Esophagus squamous epithelium (tissue), 5 donors: ENCODE data around the gene CYSLTR1. TPM values are rescaled to one million over a fixed set of nuclear protein-coding genes. Genes with fewer than 3 reads are reported as not detected.

Experiments used
- DNase-seq: peaks from one replicate; lab custom pipeline; 2025; lab: John Stamatoyannopoulos, UW
- H3K27ac ChIP-seq, 4 donors: fragments of 200-600 bp; sonication (generic); one replicate each; pipeline ENCODE4 v1.5.1; 2016 to 2019; ENCODE audit warnings: mild to moderate bottlenecking in 1 of 4
- H3K27me3 ChIP-seq, 4 donors: fragments of 200-600 bp; sonication (generic); 1 replicate in 3 of 4; 2 replicates in 1 of 4; pipeline versions ENCODE4 v1.5.1 to v1.6.0; 2017 to 2021; ENCODE audit warnings: antibody characterized with exemption in 1 of 4
- H3K36me3 ChIP-seq, 3 donors: fragments of 200-600 bp; sonication (generic); one replicate each; pipeline ENCODE4 v1.5.1; 2016 to 2019
- H3K4me1 ChIP-seq, 3 donors: fragments of 200-600 bp; sonication (generic); one replicate each; pipeline ENCODE4 v1.5.1; 2017 to 2019
- H3K4me3 ChIP-seq, 4 donors: fragments of 200-600 bp; sonication (generic); 1 replicate in 3 of 4; 2 replicates in 1 of 4; pipeline ENCODE4 v1.5.1; 2016 to 2019; ENCODE audit warnings: mild to moderate bottlenecking in 2 of 4, moderate library complexity in 1 of 4
- H3K9me3 ChIP-seq, 3 donors: fragments of 200-600 bp; sonication (generic); one replicate each; pipeline ENCODE4 v1.5.1; 2016 to 2019
- POLR2A ChIP-seq, 4 donors: fragments of 450-650 bp; IDR thresholded peaks; one replicate each; pipeline ENCODE4 v1.6.1; 2017; ENCODE audit warnings: antibody characterized with exemption in 4 of 4, mild to moderate bottlenecking in 4 of 4, moderate library complexity in 3 of 4
- WGBS, 2 donors: methylation state at CpG; one replicate each; pipeline ENCODE4 v1.1.5; 2018; 5-methylcytosine and 5-hydroxymethylcytosine counted together
- intact Hi-C: fragments of 100-400 bp; cut with DNase I; formaldehyde crosslinking; loops from one replicate; pipeline ENCODE4 v1.15.0; 2022
- total RNA-seq, 4 donors: library from RNA; depleted of rRNA; stranded (reverse); fragments of >200 nt; gene quantifications; one replicate each; pipeline ENCODE4 v1.1.0, GENCODE V29; 2016
- TF ChIP-seq, protein P1 (sequence below), 6 experiments: fragments of 450-650 bp in 4 of 6; fragments of 200-600 bp in 2 of 6; sonication (generic) in 2 of 6; IDR thresholded peaks; one replicate each; pipeline ENCODE4 v1.5.1; 2016 to 2019; ENCODE audit warnings: antibody characterized with exemption in 6 of 6, mild to moderate bottlenecking in 4 of 6, moderate library complexity in 4 of 6
- donor health status: DM: yes; HTN: yes; CAD: no.

The CYSLTR1 gene
- total RNA-seq, 4 donors from 2014 or later = 0.26 to 4.8 (median 0.85) TPM

DNA sequence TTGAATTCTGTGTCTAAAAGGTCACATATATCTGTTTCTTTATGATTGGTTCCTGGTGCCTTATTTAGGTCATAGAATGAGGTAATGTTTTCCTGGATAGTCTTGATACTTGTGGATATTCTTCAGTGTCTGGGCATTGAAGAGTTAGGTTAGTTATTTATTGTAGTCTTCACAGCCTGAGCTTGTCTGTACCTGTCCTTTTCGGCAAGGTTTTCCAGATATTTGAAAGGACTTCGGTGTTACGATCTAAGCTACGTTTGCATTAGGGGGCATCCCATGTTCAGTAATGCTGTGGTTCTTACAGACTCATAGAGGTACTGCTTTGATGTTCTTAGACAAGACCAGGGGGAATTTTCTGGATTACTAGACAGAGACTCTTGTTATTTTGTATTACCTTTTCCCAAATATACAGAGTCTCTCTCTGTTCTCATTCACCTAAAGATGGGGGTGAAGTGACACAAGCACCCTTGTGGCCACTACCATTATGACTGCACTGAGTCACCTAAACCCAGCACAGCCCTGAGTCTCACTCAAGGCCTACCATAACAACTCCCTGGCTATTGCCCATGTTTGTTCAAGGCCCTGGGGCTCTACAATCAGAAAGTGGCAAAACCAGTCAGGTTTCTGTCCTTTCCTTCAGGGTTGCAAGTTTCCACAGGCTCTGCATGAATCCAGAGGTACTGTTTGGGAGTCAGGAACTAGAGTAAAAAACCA, 30.1 kb upstream of the CYSLTR1 start:
- intact Hi-C loops = no loop called here
- WGBS, 2 donors = 40 to 48% methylated on average over 4 of the region's 4 CpGs
- Histone ChIP-seq H3K4me1 (peaks cover 0 to 12% (median 0%) of the 10 kb centered on the region in 3 donors), H3K4me3 (no peak overlapping the region), H3K27me3 (no peaks in the 10 kb centered on the region), H3K36me3 (no peaks in the 10 kb centered on the region), H3K9me3 (no peaks in the 10 kb centered on the region), H3K27ac (peak overlapping the region in 3 of 4 donors; percentile 66 to 72 (median 70))
- TF ChIP-seq POLR2A (IDR thresholded peaks at IDR 0.05) = no peak
- TF ChIP-seq, protein P1, sequence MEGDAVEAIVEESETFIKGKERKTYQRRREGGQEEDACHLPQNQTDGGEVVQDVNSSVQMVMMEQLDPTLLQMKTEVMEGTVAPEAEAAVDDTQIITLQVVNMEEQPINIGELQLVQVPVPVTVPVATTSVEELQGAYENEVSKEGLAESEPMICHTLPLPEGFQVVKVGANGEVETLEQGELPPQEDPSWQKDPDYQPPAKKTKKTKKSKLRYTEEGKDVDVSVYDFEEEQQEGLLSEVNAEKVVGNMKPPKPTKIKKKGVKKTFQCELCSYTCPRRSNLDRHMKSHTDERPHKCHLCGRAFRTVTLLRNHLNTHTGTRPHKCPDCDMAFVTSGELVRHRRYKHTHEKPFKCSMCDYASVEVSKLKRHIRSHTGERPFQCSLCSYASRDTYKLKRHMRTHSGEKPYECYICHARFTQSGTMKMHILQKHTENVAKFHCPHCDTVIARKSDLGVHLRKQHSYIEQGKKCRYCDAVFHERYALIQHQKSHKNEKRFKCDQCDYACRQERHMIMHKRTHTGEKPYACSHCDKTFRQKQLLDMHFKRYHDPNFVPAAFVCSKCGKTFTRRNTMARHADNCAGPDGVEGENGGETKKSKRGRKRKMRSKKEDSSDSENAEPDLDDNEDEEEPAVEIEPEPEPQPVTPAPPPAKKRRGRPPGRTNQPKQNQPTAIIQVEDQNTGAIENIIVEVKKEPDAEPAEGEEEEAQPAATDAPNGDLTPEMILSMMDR (IDR thresholded peaks at IDR 0.05) = peak in 3 of 6 experiments; percentile 27 to 52 (median 39)
- DNase-seq = no peak

DNA sequence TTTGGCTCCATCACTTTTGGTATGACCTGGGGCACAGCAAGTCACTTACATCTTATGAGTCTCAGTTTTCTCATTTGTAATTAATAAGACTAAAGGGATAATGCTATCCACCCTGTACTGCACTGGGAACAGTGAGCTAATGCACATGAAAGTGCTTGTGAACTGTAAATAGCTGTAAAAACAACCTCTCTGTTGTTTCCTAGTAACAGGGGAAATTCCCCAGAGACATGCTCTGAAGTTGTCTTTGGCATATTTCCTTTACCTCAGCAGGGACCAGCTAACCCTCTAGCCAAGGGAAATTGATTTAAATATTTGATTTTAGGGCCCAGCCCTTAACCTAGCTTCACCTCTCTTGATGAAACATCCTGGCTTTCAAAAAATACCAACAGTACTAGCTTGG, 6.1 kb upstream of the CYSLTR1 start:
- no peaks in the 10 kb centered on the region for H3K27me3 ChIP-seq
- no peak for DNase-seq

DNA sequence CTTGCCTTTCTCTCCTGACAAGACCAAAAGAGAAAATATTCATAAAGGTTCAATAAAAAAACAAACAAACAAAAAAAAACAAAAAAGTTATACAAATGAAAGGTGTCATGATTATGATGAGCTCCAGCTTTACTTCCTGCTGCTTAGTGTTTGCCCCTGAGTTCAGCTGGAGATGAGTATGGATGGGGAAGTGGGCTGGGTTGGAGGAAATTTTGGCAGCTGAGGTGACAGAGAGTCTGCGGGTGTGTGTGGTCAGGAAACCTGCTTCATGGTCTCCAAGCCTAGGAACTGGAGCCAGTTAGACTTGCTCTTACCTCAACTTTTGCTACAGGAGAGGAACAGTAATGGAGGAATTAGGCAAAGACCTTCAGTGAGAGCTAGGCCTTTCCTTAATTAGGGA, 4.3 kb upstream of the CYSLTR1 start:
- intact Hi-C loops = no loop called here
- no peak for DNase-seq
- Histone ChIP-seq H3K4me1 (peaks cover 0 to 9% (median 0%) of the 10 kb centered on the region in 3 donors), H3K9me3 (no peaks in the 10 kb centered on the region), H3K27ac (no peak overlapping the region), H3K36me3 (no peaks in the 10 kb centered on the region), H3K27me3 (no peaks in the 10 kb centered on the region), H3K4me3 (no peak overlapping the region)
- TF ChIP-seq, protein P1 (IDR thresholded peaks at IDR 0.05) = no peak
- TF ChIP-seq POLR2A (IDR thresholded peaks at IDR 0.05) = no peak
- WGBS, 2 donors = 35 to 67% methylated on average over 1 of the region's 1 CpG

More for the DNA sequence above, 6.1 kb upstream of the CYSLTR1 start:
- Histone ChIP-seq H3K9me3 (no peaks in the 10 kb centered on the region), H3K4me3 (no peak overlapping the region), H3K36me3 (no peaks in the 10 kb centered on the region), H3K27ac (no peak overlapping the region), H3K4me1 (peaks cover 0 to 9% (median 0%) of the 10 kb centered on the region in 3 donors)
- intact Hi-C loops = no loop called here
- no peak for TF ChIP-seq POLR2A (IDR thresholded peaks at IDR 0.05)
- TF ChIP-seq, protein P1 (IDR thresholded peaks at IDR 0.05) = no peak

DNA sequence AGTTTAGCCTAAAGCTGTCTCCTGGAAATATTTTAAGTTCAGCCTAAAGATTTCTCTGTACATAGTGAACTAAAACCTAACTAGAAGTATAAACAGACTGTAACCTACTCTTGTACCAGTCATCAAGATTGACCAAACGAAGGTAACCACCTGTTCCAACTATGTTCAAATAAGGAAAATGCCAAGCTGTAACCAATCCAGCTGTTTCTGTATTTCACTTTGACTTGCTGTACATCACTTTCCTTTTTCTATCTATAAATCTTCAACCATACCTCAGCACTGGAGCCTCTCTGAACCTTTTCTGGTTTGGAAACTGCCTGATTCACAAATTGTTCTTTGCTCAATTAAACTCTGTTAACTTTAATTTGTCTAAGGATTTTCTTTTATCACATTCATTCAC, 3.1 kb upstream of the CYSLTR1 start:
- H3K27me3 ChIP-seq = no peaks in the 10 kb centered on the region
- 33 to 45% methylated on average over 1 of the region's 1 CpG for WGBS, 2 donors
- intact Hi-C loops = no loop called here
- H3K9me3 ChIP-seq = no peaks in the 10 kb centered on the region
- no peak overlapping the region for H3K4me3 ChIP-seq
- no peak for TF ChIP-seq POLR2A (IDR thresholded peaks at IDR 0.05)
- TF ChIP-seq, protein P1 (IDR thresholded peaks at IDR 0.05) = no peak
- H3K36me3 ChIP-seq = no peaks in the 10 kb centered on the region
- no peak overlapping the region for H3K27ac ChIP-seq
- no peak for DNase-seq
- peaks cover 0 to 9% (median 0%) of the 10 kb centered on the region in 3 donors for H3K4me1 ChIP-seq

DNA sequence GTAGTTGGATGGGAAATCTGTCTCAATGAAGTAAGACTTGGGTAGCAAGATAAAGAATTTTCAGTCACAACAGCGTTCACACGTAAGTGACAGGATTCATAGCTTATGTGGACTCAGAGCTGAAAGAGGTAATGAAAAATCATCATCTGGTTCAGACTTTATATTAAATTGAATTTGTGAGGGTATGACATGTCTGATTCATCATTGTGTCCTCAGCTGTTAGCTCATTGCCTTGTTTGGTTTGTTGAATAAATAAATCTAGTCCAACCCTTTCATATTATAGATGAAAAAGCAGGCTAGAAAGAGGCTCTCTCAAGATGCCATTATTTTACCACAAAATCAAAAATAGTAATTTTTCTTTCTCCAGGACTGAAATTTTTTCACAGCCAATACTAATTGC, 2.7 kb upstream of the CYSLTR1 start:
- Histone ChIP-seq H3K36me3 (no peaks in the 10 kb centered on the region), H3K27ac (no peak overlapping the region), H3K9me3 (no peaks in the 10 kb centered on the region), H3K4me1 (peaks cover 0 to 9% (median 0%) of the 10 kb centered on the region in 3 donors), H3K4me3 (no peak overlapping the region), H3K27me3 (no peaks in the 10 kb centered on the region)
- TF ChIP-seq, protein P1 (IDR thresholded peaks at IDR 0.05) = no peak
- no peak for TF ChIP-seq POLR2A (IDR thresholded peaks at IDR 0.05)
- WGBS, 2 donors = 70 to 100% methylated on average over 2 of the region's 2 CpGs
- no peak for DNase-seq
- intact Hi-C loops = no loop called here
